ENCODE measurements around the gene HIPK2. TPM values are rescaled to one million over a fixed set of nuclear protein-coding genes. Genes with fewer than 3 reads are reported as not detected.
A peak's percentile ranks its signal among the peaks of the same experiment; 100 is the strongest.

HIPK2 gene
- total RNA-seq, 1 donor from 2014 or later = 45.1 TPM

- no peak overlapping the region for H3K4me3 ChIP-seq (ENCODE audit: low read depth, low read length)
- DNase-seq (ENCODE audit: low read depth) = no peak
- TF ChIP-seq CTCF (conservative IDR thresholded peaks at IDR 0.05; ENCODE audit: low read depth, low read length) = no peak
Measured at GRCh38 chr7:139768249-139768824, 9.5 kb downstream of the HIPK2 start.

DNA sequence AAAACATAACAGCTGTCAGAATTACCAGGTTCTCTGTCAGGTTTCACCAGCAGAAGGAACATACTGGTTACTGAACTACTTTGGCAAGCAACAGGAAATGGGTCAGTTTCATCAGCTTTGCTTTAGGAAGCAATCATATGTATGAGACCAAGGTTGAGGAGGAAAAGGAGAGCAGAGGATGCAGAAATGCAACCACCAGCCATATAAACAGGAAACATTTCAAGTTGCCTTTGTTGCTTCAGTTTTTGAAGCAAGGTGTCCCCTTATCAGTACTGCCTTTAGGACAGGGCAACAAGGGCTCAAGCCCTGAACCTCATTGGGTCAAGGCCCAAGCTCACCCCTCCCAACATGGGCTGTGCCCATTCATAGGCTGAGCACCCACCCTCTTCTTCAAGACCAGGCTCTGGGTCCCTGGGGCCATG, 10.2 kb downstream of the HIPK2 start:
- no peak for TF ChIP-seq CTCF (conservative IDR thresholded peaks at IDR 0.05; ENCODE audit: low read depth, low read length)

DNA sequence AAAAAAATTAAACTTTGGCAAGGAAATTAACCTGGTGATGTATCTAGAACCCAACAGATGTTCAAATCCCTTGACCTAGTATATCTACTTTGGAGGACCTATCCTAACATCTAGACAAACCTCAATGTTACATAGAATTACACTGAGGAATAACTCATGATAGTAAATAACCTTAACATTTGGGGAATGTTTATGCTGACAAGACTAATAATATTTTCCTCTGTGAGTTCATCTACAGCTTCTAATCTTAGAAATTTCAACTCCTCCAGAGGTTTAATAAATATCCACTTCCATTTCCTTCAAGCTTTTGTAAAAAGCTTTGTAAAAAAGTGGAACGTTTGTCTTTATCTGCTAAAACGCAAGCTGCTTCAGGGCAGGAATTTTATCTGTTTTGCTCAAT, 12.7 kb downstream of the HIPK2 start:
- no peak for TF ChIP-seq CTCF (conservative IDR thresholded peaks at IDR 0.05; ENCODE audit: low read depth, low read length)
- DNase-seq (ENCODE audit: low read depth) = no peak
- H3K4me3 ChIP-seq (ENCODE audit: low read depth, low read length) = no peak overlapping the region

More for the DNA sequence above, 10.2 kb downstream of the HIPK2 start:
- H3K4me3 ChIP-seq (ENCODE audit: low read depth, low read length) = no peak overlapping the region
- no peak for DNase-seq (ENCODE audit: low read depth)

DNA sequence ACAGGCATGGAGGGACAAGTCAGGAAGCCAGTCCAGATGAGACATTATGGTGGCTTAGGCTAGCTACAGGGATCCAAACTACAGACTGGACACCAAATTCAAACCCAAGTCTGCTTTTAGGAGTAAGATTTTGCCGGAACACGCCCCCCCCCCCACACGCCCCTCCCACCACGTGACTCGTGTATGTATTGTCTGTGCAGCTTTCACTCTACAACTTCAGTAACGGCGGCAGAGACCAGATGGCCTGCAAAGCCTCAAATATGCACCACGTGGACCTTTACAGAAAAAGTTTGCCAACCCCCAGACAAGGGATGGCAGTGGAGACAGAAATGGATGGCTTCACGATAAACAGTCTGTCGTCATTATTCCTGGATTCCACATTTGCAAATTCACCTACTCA, 14.5 kb downstream of the HIPK2 start:
- no peak for DNase-seq (ENCODE audit: low read depth)
- no peak overlapping the region for H3K4me3 ChIP-seq (ENCODE audit: low read depth, low read length)
- no peak for TF ChIP-seq CTCF (conservative IDR thresholded peaks at IDR 0.05; ENCODE audit: low read depth, low read length)

DNA sequence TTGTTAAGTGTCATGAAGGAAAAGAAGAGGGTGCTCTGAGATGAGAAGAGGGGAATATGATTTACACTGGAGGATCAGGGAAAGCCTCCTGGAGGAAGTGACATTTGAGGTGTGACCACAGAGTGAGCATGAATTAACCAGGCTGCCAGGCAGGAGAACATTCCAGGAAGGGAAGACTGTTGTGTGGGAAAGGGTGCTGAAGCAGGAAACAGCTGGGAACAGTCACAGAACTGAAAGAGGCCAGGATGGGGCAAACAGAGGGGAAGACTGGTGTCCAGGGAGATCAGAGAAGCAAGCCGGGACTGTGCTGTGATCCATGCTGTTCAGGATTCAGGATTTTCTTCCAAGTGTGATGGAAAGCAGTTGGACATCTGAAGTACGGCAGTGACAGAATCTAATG, 14.9 kb downstream of the HIPK2 start:
- no peak for TF ChIP-seq CTCF (conservative IDR thresholded peaks at IDR 0.05; ENCODE audit: low read depth, low read length)

DNA sequence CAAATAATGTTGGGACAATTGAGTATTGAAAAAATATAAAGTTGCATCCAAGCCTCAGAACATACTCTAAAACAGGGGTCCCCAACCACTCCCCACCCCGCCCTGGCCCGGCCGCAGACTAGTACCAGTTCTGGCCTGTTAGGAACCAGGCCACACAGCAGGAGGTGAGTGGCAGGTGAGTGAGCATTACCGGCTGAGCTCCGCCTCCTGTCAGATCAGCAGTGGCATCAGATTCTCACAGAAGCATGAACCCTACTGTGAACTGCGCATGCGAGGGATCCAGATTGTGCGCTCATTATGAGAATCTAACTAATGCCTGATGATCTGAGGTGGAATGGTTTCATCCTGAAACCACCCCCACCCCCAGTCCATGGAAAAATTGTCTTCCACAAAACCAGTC, 19.4 kb downstream of the HIPK2 start:
- TF ChIP-seq CTCF (conservative IDR thresholded peaks at IDR 0.05; ENCODE audit: low read depth, low read length) = no peak
- DNase-seq (ENCODE audit: low read depth) = no peak
- no peak overlapping the region for H3K4me3 ChIP-seq (ENCODE audit: low read depth, low read length)

More for the DNA sequence above, 14.9 kb downstream of the HIPK2 start:
- DNase-seq (ENCODE audit: low read depth) = peak; percentile 76
- H3K4me3 ChIP-seq (ENCODE audit: low read depth, low read length) = no peak overlapping the region

DNA sequence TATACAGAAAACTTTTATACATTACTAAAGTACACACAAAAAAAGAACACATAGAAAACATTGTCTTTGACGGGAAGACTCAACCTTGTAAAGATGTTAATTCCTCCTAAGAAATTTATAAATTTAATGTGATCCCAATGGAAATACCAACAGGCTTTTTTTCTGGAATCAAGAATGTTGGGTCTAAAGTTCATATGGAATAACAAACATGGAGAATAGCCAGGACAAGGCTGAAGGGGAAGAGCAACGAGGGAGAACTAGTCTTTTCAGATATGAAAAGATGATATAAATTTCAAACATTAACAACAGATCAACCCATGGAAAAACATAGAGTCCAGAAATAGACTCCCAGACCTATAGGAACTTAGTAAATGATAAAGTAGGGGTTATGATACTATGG, 19.8 kb downstream of the HIPK2 start:
- TF ChIP-seq CTCF (conservative IDR thresholded peaks at IDR 0.05; ENCODE audit: low read depth, low read length) = no peak
- H3K4me3 ChIP-seq (ENCODE audit: low read depth, low read length) = no peak overlapping the region
- no peak for DNase-seq (ENCODE audit: low read depth)

Data from epithelial cell of proximal tubule (primary cell).